ENCODE results near the gene GNG5. TPM values are rescaled to one million over a fixed set of nuclear protein-coding genes. Genes with fewer than 3 reads are reported as not detected.

GNG5 gene
- total and polyA plus RNA-seq, 4 donors: 11.4 to 229 (median 53.3) TPM

GRCh38 chr1:84496498-84496897 is 9.9 kb downstream of the GNG5 start:
- Histone ChIP-seq H3K9ac (ENCODE audit: low read depth in 1 of 2, low read length in 2 of 2) (no peak overlapping the region), H3K4me1 (ENCODE audit: control insufficient read depth in 4 of 4, insufficient read depth in 4 of 4, low read length in 3 of 4) (peaks cover 14 to 38% (median 33%) of the 10 kb centered on the region in 4 donors), H3K4me3 (ENCODE audit: low read depth in 1 of 3, low read length in 3 of 3) (no peak overlapping the region), H3K27me3 (ENCODE audit: control insufficient read depth in 4 of 4, insufficient read depth in 4 of 4, low read length in 3 of 4) (no peaks in the 10 kb centered on the region), H3K27ac (ENCODE audit: low read depth in 1 of 2, low read length in 2 of 2) (no peak overlapping the region), H3K36me3 (ENCODE audit: control insufficient read depth in 4 of 4, insufficient read depth in 3 of 4, low read depth in 1 of 4, low read length in 3 of 4) (peaks cover 5 to 40% (median 28%) of the 10 kb centered on the region in 4 donors), H3K9me3 (ENCODE audit: control insufficient read depth in 4 of 4, low read length in 3 of 4) (no peaks in the 10 kb centered on the region)
- WGBS: 97% methylated on average over 3 of the region's 3 CpGs
- TF ChIP-seq HNF4A (conservative IDR thresholded peaks at IDR 0.05) (no peak), GABPA (IDR thresholded peaks at IDR 0.05 in 1 of 2, conservative IDR thresholded peaks at IDR 0.05 in 1 of 2) (no peak), ZBTB33 (IDR thresholded peaks at IDR 0.05) (no peak), CTCF (IDR thresholded peaks at IDR 0.05; ENCODE audit: low read depth, low read length, missing input control) (no peak), RAD21 (IDR thresholded peaks at IDR 0.05) (no peak), NR2F2 (IDR thresholded peaks at IDR 0.05) (no peak), JUND (IDR thresholded peaks at IDR 0.05) (no peak), MAX (IDR thresholded peaks at IDR 0.05) (no peak), ATF3 (IDR thresholded peaks at IDR 0.05) (no peak), EGR1 (IDR thresholded peaks at IDR 0.05; ENCODE audit: low read depth in 2 of 2) (no peak), YY1 (IDR thresholded peaks at IDR 0.05) (no peak), REST (IDR thresholded peaks at IDR 0.05) (no peak), SP1 (IDR thresholded peaks at IDR 0.05) (no peak), RXRA (IDR thresholded peaks at IDR 0.05) (no peak)
- DNase-seq (ENCODE audit: low spot score): no peak

- TF ChIP-seq SP1 (IDR thresholded peaks at IDR 0.05): no peak
- no peak for TF ChIP-seq FOXA2 (IDR thresholded peaks at IDR 0.05)
- TF ChIP-seq RXRA (IDR thresholded peaks at IDR 0.05): no peak
- TF ChIP-seq MAX (IDR thresholded peaks at IDR 0.05): no peak
- TF ChIP-seq EGR1 (IDR thresholded peaks at IDR 0.05; ENCODE audit: low read depth in 2 of 2): no peak
- no peak for TF ChIP-seq FOXA1 (IDR thresholded peaks at IDR 0.05)
- H3K9ac ChIP-seq (ENCODE audit: low read depth in 1 of 2, low read length in 2 of 2): no peak overlapping the region
- H3K27me3 ChIP-seq (ENCODE audit: control insufficient read depth in 4 of 4, insufficient read depth in 4 of 4, low read length in 3 of 4): no peaks in the 10 kb centered on the region
- no peak overlapping the region for H3K27ac ChIP-seq (ENCODE audit: low read depth in 1 of 2, low read length in 2 of 2)
- peaks cover 12 to 30% (median 28%) of the 10 kb centered on the region in 4 donors for H3K4me1 ChIP-seq (ENCODE audit: control insufficient read depth in 4 of 4, insufficient read depth in 4 of 4, low read length in 3 of 4)
- peaks cover 4 to 42% (median 32%) of the 10 kb centered on the region in 4 donors for H3K36me3 ChIP-seq (ENCODE audit: control insufficient read depth in 4 of 4, insufficient read depth in 3 of 4, low read depth in 1 of 4, low read length in 3 of 4)
- no peak for DNase-seq (ENCODE audit: low spot score)
- 76% methylated on average over 1 of the region's 1 CpG for WGBS
- H3K4me3 ChIP-seq (ENCODE audit: low read depth in 1 of 3, low read length in 3 of 3): no peak overlapping the region
- no peaks in the 10 kb centered on the region for H3K9me3 ChIP-seq (ENCODE audit: control insufficient read depth in 4 of 4, low read length in 3 of 4)
Observed at GRCh38 chr1:84493747-84494146, 12.6 kb downstream of the GNG5 start.

All from liver (tissue), 9 donors.